Inferior parietal cortex (tissue), 1 donor: Measurements from ENCODE around the gene ASB10.

Experiments
- DNase-seq: peaks from one replicate; pipeline ENCODE4 v3.0.0-alpha.2; 2016; ENCODE audit errors: extremely low spot score

Gene ASB10

GRCh38 chr7:151210087-151210854, 23.2 kb upstream of the ASB10 start, which contains the start of gene H2BK1:
H2BK1 (minus strand) TSS chr7:151210488; CDS start chr7:151210318, 170 bp downstream.
- DNase-seq: no peak

GRCh38 chr7:151209588-151209987, 22.5 kb upstream of the ASB10 start:
- no peak for DNase-seq

GRCh38 chr7:151208253-151208862, 21.3 kb upstream of the ASB10 start:
- DNase-seq: no peak

GRCh38 chr7:151207804-151208203, 20.8 kb upstream of the ASB10 start:
- no peak for DNase-seq

GRCh38 chr7:151207315-151207714, 20.3 kb upstream of the ASB10 start:
- no peak for DNase-seq

GRCh38 chr7:151206914-151207313, 19.9 kb upstream of the ASB10 start:
- DNase-seq: no peak

- DNase-seq: no peak
Measured at GRCh38 chr7:151205730-151206129, 18.7 kb upstream of the ASB10 start.

- no peak for DNase-seq
Measured at GRCh38 chr7:151204383-151205032, 17.5 kb upstream of the ASB10 start.

GRCh38 chr7:151202836-151203235, 15.8 kb upstream of the ASB10 start:
- no peak for DNase-seq

- no peak for DNase-seq
Measured at GRCh38 chr7:151201751-151202150, 14.7 kb upstream of the ASB10 start.

GRCh38 chr7:151201344-151201743, 14.3 kb upstream of the ASB10 start:
- no peak for DNase-seq

GRCh38 chr7:151198945-151199848, 12.1 kb upstream of the ASB10 start:
- DNase-seq: peak; percentile 8

- no peak for DNase-seq
Measured at GRCh38 chr7:151197932-151198331, 10.9 kb upstream of the ASB10 start.

- DNase-seq: no peak
Measured at GRCh38 chr7:151195616-151196450, 8.8 kb upstream of the ASB10 start.

GRCh38 chr7:151194188-151194587, 7.1 kb upstream of the ASB10 start:
- no peak for DNase-seq

- no peak for DNase-seq
Measured at GRCh38 chr7:151193203-151193978, 6.3 kb upstream of the ASB10 start.

- DNase-seq: no peak
Measured at GRCh38 chr7:151192002-151192539, 5.0 kb upstream of the ASB10 start.

GRCh38 chr7:151191544-151191943, 4.5 kb upstream of the ASB10 start:
- DNase-seq: no peak

GRCh38 chr7:151189038-151189437, 2.0 kb upstream of the ASB10 start:
- DNase-seq: no peak

- no peak for DNase-seq
Measured at GRCh38 chr7:151188252-151188542, 1.1 kb upstream of the ASB10 start.
